ENCODE results near the gene ZNF746.

DNA sequence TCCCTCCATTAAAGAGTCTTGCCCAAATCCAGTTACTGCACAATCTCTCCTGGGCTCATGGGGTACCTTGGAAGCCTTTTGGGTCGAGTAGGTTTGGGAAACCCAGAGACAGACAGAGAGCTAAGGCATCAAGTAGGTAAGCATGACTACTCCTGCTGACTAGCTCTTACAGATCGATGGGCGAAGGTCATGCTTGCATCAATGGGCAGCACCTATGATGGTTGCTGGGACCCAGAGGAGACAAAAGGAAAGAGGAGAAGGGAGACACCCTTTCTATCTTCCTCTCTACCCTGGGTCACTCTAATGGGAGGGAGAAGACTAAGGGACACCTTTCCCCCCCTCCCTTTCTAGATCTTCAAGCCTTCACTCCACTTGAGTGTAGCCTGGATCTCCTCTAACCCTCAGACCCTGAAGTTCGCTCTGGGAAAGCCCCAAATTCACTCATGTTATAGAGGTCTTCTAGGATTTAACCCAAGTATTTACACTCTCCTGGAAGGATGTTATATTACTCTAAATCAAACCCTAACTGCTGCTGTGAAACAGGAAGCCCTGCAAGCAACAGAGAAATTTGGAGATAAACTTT, 31.6 kb upstream of the ZNF746 start:
- TF ChIP-seq ZNF174 (tag by site-specific recombination; IDR thresholded peaks at IDR 0.05) (no peak), SCRT1 (tag by site-specific recombination; IDR thresholded peaks at IDR 0.05; ENCODE audit: borderline replicate concordance) (no peak), ZNF274 (IDR thresholded peaks at IDR 0.05; ENCODE audit: low read length) (no peak), ZNF274 (tag by site-specific recombination; IDR thresholded peaks at IDR 0.05; ENCODE audit: borderline replicate concordance) (no peak), ZBTB7A (tag by site-specific recombination; IDR thresholded peaks at IDR 0.05; ENCODE audit: low read depth) (no peak), ZNF670 (tag by site-specific recombination; IDR thresholded peaks at IDR 0.05; ENCODE audit: low read depth) (no peak)
- TF ChIP-seq, protein P1, sequence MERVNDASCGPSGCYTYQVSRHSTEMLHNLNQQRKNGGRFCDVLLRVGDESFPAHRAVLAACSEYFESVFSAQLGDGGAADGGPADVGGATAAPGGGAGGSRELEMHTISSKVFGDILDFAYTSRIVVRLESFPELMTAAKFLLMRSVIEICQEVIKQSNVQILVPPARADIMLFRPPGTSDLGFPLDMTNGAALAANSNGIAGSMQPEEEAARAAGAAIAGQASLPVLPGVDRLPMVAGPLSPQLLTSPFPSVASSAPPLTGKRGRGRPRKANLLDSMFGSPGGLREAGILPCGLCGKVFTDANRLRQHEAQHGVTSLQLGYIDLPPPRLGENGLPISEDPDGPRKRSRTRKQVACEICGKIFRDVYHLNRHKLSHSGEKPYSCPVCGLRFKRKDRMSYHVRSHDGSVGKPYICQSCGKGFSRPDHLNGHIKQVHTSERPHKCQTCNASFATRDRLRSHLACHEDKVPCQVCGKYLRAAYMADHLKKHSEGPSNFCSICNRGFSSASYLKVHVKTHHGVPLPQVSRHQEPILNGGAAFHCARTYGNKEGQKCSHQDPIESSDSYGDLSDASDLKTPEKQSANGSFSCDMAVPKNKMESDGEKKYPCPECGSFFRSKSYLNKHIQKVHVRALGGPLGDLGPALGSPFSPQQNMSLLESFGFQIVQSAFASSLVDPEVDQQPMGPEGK (tag by site-specific recombination; IDR thresholded peaks at IDR 0.05) = no peak
- TF ChIP-seq, protein P2, sequence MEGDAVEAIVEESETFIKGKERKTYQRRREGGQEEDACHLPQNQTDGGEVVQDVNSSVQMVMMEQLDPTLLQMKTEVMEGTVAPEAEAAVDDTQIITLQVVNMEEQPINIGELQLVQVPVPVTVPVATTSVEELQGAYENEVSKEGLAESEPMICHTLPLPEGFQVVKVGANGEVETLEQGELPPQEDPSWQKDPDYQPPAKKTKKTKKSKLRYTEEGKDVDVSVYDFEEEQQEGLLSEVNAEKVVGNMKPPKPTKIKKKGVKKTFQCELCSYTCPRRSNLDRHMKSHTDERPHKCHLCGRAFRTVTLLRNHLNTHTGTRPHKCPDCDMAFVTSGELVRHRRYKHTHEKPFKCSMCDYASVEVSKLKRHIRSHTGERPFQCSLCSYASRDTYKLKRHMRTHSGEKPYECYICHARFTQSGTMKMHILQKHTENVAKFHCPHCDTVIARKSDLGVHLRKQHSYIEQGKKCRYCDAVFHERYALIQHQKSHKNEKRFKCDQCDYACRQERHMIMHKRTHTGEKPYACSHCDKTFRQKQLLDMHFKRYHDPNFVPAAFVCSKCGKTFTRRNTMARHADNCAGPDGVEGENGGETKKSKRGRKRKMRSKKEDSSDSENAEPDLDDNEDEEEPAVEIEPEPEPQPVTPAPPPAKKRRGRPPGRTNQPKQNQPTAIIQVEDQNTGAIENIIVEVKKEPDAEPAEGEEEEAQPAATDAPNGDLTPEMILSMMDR (tag by site-specific recombination; IDR thresholded peaks at IDR 0.05) = no peak
